ENCODE results near the gene TRUB2. TPM values are rescaled to one million over a fixed set of nuclear protein-coding genes. Genes with fewer than 3 reads are reported as not detected.

The TRUB2 gene
- total RNA-seq, 2 donors from 2014 or later, result 28.4 to 38.0 TPM

DNA sequence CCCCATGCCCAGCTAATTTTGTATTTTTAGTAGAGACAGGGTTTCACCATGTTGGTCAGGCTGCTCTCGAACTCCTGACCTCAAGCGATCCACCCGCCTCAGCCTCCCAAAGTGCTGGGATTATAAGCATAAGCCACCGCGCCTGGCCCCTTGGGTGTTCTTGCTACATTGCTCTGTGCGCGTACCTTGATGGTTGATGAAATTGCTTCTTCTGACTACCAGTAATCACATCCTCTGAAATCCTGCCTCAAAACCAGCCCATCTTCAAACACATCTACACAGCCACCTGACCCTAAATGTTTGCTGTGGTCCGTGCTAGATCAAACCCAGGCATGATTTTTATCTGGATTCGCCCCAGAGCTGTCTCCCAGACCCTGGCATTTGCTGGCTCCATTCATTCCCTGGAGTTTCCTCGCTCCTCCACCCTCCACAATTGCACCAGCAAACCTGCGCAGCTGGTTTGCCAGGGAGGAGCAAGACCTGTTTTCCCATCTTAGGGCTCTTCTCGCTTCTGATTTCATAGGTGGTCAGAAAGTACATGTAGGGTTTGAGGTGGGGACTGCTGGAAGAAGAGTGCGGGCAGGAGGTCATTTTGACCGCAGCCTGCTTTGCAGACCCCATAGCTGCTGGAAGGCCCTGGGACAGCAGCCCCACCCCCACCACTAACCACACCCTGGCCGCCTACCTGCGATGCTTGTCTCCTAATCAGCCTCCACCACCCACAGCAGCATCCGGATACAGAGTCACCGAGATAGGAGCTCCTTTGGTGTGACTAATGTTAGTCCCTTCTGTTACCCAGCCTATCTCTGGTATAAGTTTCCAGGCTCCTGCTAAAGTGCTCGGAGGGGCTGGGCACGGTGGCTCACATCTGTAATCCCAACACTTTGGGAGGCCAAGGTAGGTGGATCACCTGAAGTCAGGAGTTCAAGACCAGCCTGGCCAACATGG lies 23.4 kb downstream of the TRUB2 start:
- H3K9me3 Mint-ChIP-seq, result no peaks in the 10 kb centered on the region
- no peaks in the 10 kb centered on the region for H3K27me3 Mint-ChIP-seq
- H3K36me3 Mint-ChIP-seq, result no peaks in the 10 kb centered on the region
- ATAC-seq (no peak), DNase-seq (ENCODE audit: low spot score) (no peak)
- H3K27ac Mint-ChIP-seq, result no peak overlapping the region
- no peak overlapping the region for H3K4me3 Mint-ChIP-seq
- H3K4me1 Mint-ChIP-seq (ENCODE audit: low read depth in 2 of 2), result peaks cover 0 to 3% of the 10 kb centered on the region in 2 donors

DNA sequence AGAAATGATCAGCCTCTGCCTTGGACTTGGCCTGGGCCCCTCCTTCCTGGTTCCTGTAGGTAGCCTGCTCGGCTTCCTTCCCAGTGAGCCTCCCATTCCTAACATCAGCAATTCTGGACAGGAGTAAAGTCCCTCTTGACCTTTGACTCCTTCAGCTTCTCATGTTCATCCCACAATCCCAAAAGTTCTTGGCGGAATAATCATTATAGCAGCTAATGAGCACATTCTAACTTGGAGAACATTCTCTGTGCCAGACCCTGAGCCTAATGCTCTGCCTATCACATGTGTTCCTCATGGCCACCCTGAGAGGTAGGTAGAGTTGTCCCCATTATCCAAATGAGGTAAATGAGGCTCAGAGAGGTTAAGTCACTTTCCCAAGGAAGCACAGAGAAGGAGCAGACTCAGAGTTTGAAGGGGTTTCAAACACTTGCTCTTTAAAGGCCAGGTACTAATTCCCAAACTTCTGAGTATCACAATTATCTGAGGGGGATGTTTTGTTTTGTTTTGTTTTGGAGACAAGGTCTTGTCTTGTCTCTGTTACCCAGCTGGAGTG lies 24.9 kb downstream of the TRUB2 start:
- Mint-ChIP-seq H3K4me3 (no peak overlapping the region), H3K27me3 (no peaks in the 10 kb centered on the region), H3K36me3 (no peaks in the 10 kb centered on the region), H3K4me1 (ENCODE audit: low read depth in 2 of 2) (peaks cover 0 to 3% of the 10 kb centered on the region in 2 donors), H3K27ac (no peak overlapping the region), H3K9me3 (no peaks in the 10 kb centered on the region)
- no peak for DNase-seq (ENCODE audit: low spot score)
- no peak for ATAC-seq

DNA sequence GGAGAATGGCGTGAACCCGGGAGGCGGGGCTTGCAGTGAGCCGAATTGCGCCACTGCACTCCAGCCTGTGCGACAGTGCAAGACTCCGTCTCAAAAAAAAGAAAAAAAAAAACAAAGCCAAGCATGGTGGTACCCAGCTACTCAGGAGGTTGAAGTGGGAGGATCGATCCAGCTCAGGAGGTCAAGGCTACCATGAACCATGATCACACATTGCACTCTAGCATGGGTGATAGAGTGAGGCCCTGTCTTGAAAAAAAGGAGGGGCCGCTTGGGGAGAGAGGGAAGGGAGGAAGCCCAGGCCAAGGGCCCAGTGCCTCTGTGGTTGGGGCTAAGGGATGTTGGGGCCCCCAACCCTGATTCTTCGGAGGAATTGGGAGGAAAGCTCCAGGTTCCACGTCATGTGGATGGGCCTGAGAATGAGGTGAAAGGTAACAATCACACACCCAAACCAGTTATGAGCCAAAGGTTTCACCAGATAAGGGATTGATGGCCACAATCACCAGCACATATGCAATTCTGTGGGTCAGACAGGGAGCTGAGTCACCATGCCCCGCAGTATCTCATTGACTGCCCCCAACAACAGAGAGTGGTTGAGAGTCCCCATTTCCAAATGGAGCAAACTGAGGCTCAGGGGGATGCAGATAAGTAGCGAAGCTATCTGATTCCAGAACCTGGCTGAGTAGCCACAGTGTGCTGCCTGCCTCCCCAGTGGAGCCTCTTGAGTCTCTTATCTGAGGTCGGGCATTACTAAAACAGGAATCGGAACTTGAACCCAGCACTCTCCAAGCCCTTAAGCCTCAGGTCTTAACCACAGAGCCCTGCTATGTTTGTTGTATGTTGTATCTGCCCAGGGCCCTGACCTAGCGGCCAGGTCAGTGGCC lies 25.7 kb downstream of the TRUB2 start:
- no peaks in the 10 kb centered on the region for H3K36me3 Mint-ChIP-seq
- ATAC-seq (no peak), DNase-seq (ENCODE audit: low spot score) (no peak)
- peaks cover 0 to 3% of the 10 kb centered on the region in 2 donors for H3K4me1 Mint-ChIP-seq (ENCODE audit: low read depth in 2 of 2)
- H3K4me3 Mint-ChIP-seq, result no peak overlapping the region
- no peak overlapping the region for H3K27ac Mint-ChIP-seq
- H3K27me3 Mint-ChIP-seq, result no peaks in the 10 kb centered on the region
- no peaks in the 10 kb centered on the region for H3K9me3 Mint-ChIP-seq

DNA sequence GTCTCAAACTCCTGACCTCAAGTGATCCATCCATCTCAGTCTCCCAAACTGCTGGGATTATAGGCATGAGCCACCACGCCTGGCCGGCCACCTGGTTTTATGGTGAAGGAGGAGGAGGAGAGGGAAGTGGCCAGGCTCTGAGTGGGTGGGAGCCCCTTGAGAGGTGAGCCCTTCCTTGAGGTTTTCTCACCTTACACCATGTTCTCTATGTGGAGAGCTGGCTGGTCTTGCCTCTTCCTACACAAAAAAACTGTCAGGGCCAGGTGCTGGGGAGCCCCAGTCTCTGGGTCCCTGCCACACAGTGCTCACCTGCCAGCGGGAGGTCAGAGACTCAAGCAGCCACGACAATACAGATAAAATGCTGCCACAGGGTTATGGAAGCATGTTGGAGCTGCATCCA lies 28.1 kb downstream of the TRUB2 start:
- no peaks in the 10 kb centered on the region for H3K27me3 Mint-ChIP-seq
- H3K9me3 Mint-ChIP-seq, result no peaks in the 10 kb centered on the region
- H3K36me3 Mint-ChIP-seq, result no peaks in the 10 kb centered on the region
- no peak for DNase-seq (ENCODE audit: low spot score)
- no peak overlapping the region for H3K4me3 Mint-ChIP-seq
- peaks cover 0 to 3% of the 10 kb centered on the region in 2 donors for H3K4me1 Mint-ChIP-seq (ENCODE audit: low read depth in 2 of 2)
- no peak overlapping the region for H3K27ac Mint-ChIP-seq
- ATAC-seq, result no peak

DNA sequence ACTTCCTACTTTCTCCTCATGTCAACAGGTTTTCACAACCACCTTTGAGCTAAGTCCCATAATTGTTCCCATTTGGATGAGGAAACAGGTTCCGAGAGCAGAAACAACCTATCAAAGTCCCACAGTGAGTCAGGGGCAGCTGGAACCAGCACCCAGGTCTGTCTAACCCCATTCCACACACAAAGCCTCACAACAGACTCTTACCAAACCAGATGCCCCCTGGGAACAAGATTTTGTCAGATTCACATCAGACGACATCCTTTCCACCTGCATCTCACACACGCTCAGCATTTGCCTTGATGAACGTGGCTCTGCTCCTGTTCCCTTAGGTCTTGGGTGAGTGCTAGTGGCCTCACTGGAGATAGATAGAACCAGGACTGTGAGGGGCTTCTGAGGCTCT lies 29.2 kb downstream of the TRUB2 start:
- Mint-ChIP-seq H3K27me3 (no peaks in the 10 kb centered on the region), H3K36me3 (no peaks in the 10 kb centered on the region), H3K27ac (no peak overlapping the region), H3K9me3 (no peaks in the 10 kb centered on the region), H3K4me1 (ENCODE audit: low read depth in 2 of 2) (peaks cover 0 to 3% of the 10 kb centered on the region in 2 donors), H3K4me3 (no peak overlapping the region)
- ATAC-seq (no peak), DNase-seq (ENCODE audit: low spot score) (no peak)

DNA sequence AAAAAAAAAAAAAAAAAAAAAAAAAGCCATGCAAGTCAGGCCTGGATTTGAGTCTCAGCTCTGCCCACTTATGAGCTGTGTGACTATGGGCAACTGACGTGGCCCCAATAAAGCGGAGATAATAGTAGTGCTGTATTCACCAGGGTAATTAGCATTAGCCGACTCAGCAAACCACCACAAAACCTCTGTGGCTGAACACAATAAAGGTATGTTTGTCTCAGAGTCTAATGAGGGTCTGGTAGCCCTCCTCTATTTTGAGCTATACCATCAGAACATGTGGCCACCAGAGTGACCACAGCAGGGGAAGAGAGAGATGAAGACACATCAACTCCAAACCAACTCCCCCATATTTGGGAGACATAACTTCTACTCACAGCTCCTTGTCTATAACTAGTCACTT lies 30.2 kb downstream of the TRUB2 start:
- Mint-ChIP-seq H3K9me3 (no peaks in the 10 kb centered on the region), H3K36me3 (no peaks in the 10 kb centered on the region), H3K4me3 (no peak overlapping the region), H3K27ac (no peak overlapping the region), H3K4me1 (ENCODE audit: low read depth in 2 of 2) (peaks cover 0 to 7% of the 10 kb centered on the region in 2 donors), H3K27me3 (no peaks in the 10 kb centered on the region)
- no peak for ATAC-seq
- DNase-seq (ENCODE audit: low spot score), result no peak

DNA sequence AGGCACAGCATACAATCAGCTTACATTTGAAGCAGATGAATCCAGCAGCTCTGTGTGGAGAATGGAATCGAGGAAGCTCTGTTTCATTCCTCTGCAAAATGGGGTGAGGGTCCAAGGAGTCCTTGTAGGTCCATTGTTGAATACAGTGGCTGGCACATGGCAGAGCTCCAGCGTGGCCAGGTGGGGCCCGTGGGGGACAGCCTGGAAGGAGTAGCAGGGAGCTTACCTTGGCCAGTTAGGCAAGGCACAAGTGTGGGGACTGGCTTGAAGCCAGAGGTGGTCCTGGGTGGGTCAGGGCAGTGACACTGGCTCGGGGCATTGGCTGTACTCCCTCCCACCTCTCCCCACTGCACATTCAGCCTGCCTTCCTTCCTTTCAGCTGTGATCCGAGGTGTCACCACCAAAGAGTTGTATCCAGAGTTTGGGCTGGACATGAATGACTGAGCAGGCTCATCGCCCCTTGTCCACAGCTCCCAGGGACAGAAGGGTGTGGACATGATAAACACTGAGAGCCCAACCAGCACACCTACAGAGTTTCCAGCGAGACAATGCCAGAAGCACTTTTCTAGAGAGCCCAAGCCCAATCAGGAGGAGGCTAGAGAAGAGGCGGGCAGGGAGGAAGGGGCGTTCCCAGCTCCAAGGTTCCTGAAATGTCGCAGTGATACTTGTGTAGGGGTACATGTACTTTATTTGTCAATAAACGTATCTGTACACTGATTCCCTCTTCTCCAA lies 33.8 kb downstream of the TRUB2 start:
- peak in 1 of 2 donors; percentile 48 for ATAC-seq
- no peaks in the 10 kb centered on the region for H3K36me3 Mint-ChIP-seq
- no peaks in the 10 kb centered on the region for H3K27me3 Mint-ChIP-seq
- H3K27ac Mint-ChIP-seq, result no peak overlapping the region
- H3K4me1 Mint-ChIP-seq (ENCODE audit: low read depth in 2 of 2), result peaks cover 0 to 4% of the 10 kb centered on the region in 2 donors
- H3K9me3 Mint-ChIP-seq, result no peaks in the 10 kb centered on the region
- H3K4me3 Mint-ChIP-seq, result no peak overlapping the region
- DNase-seq (ENCODE audit: low spot score), result no peak

DNA sequence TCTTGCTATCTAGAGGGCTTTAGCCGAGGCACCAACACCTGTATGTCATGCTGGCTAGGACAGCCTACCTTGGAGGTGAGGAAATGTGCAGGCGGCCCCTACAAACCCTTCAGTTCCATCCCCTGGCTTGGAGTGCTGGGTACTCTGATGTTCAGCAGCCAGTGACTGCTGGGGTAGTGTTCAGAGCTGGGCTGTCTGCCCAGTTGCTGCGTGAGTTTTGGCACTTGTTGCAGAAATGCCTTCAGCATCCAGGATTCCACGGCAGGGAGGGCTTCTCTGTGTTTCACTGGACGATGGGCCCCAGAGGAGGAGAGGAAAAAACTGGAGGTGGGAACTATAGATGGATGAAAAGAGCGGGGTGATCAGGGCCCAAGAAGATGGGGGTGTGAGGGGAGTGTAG lies 35.8 kb downstream of the TRUB2 start:
- Mint-ChIP-seq H3K27ac (no peak overlapping the region), H3K4me1 (ENCODE audit: low read depth in 2 of 2) (peaks cover 0 to 4% of the 10 kb centered on the region in 2 donors), H3K27me3 (no peaks in the 10 kb centered on the region), H3K36me3 (no peaks in the 10 kb centered on the region), H3K4me3 (no peak overlapping the region), H3K9me3 (no peaks in the 10 kb centered on the region)
- DNase-seq (ENCODE audit: low spot score) (no peak), ATAC-seq (no peak)

DNA sequence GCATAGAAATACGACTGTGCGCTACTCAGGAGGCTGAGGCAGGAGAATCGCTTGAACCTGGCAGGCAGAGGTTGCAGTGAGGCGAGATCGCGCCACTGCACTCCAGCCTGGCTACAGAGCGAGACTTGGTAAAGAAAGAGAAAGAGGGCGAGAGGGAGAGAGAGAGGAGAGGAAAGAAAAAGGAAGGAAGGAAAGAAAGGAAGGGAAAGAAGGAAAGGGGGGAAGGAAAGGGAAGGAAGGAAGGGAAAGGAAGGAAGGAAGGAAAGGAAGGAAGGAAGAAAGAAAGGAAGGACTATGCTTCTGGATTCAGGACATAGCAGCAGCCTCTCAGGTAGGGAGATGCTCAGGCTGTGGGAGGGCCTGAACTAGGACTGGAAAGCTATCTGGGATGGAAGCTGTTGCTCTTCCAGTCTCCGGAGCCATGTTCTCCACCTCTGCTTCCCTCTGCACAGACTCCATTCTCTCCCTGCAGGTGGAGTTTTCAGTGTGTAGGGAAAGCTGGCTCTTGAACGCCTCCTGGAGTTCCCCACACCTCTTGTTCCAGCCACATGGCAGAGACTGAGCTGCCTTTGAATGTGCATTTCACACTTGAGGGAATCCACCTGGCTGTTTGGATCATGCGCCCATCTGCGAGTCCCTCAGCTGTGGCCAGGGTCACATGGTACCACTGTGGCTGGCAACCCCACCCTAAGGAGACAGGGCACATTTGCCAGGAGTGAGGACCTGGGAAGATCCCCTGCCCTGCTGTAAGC lies 37.0 kb downstream of the TRUB2 start:
- no peak overlapping the region for H3K27ac Mint-ChIP-seq

DNA sequence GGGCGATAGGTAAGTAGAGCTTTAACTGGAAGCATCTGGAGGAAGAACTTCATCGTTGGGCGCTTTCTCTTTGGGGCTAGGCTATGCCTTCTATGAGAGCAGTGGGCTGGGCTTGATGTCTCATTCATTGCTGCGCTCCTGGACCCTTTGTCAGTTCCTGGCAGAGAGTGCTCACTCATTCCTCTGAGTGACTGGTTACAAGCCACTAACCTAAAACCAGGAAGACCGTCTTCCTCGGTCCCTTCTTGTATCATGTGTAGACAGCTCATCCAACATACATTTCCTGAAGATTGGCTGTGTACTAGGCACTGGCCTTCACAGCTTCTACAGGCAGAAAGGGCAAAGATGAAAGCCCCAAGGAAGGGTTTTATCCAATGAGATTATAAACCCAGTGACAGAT lies 39.7 kb downstream of the TRUB2 start:
- DNase-seq (ENCODE audit: low spot score), result no peak

More for the DNA sequence above, 37.0 kb downstream of the TRUB2 start:
- Mint-ChIP-seq H3K27me3 (no peaks in the 10 kb centered on the region), H3K36me3 (no peaks in the 10 kb centered on the region), H3K4me1 (ENCODE audit: low read depth in 2 of 2) (peaks cover 0 to 5% of the 10 kb centered on the region in 2 donors), H3K4me3 (no peak overlapping the region), H3K9me3 (no peaks in the 10 kb centered on the region)
- no peak for DNase-seq (ENCODE audit: low spot score)
- no peak for ATAC-seq

DNA sequence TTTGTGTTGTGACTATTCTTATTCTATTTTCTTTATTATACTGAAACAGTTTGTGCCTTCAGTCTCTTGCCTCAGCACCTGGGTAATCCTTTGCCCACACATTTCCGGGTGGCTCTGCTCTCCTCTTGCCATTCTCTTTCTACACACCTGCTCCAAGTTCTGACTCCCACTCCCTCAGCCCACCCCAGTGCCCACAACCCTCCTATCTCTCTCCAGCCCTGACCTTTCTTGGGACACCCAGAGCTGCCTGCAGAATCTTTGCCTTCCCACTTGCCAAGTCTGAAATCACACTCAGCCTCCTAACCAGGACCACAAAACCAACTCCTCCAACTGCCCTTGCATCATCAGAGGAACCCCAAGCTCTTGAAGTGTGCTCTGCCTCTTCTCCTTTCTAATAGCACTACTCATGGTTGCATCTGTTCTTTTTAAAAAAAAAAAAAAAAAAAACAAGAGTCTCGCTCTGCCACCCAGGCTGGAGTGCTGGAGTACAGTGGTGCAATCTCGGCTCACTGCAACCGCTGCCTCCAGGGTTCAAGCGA lies 42.1 kb downstream of the TRUB2 start:
- ATAC-seq, result no peak
- Mint-ChIP-seq H3K9me3 (no peaks in the 10 kb centered on the region), H3K27ac (no peak overlapping the region), H3K27me3 (no peaks in the 10 kb centered on the region), H3K36me3 (no peaks in the 10 kb centered on the region), H3K4me3 (no peak overlapping the region), H3K4me1 (ENCODE audit: low read depth in 2 of 2) (peaks cover 16 to 18% of the 10 kb centered on the region in 2 donors)
- DNase-seq (ENCODE audit: low spot score), result no peak

More for the DNA sequence above, 39.7 kb downstream of the TRUB2 start:
- no peaks in the 10 kb centered on the region for H3K27me3 Mint-ChIP-seq
- H3K27ac Mint-ChIP-seq, result no peak overlapping the region
- H3K36me3 Mint-ChIP-seq, result no peaks in the 10 kb centered on the region
- peaks cover 0 to 4% of the 10 kb centered on the region in 2 donors for H3K4me1 Mint-ChIP-seq (ENCODE audit: low read depth in 2 of 2)
- no peak overlapping the region for H3K4me3 Mint-ChIP-seq
- no peaks in the 10 kb centered on the region for H3K9me3 Mint-ChIP-seq
- ATAC-seq, result no peak

All from natural killer cell treated with Interleukin-12 subunit alpha and Interleukin-12 subunit beta and Interleukin-15 and Interleukin-18, amount 100 ng/mL, for 72 hours (primary cell).